ENCODE results near the gene GRM7.

Gene GRM7

GRCh38 chr3:7421065-7421464 lies 560.1 kb downstream of the GRM7 start:
- DNase-seq: no peak

- no peak for DNase-seq
These were observed 562.1 kb downstream of the GRM7 start for GRCh38 chr3:7423036-7423435.

- no peak for DNase-seq
These were observed 563.1 kb downstream of the GRM7 start for GRCh38 chr3:7423995-7424394.

GRCh38 chr3:7428206-7428718 lies 567.3 kb downstream of the GRM7 start:
- no peak for DNase-seq

- DNase-seq: no peak
These were observed 571.7 kb downstream of the GRM7 start for GRCh38 chr3:7432610-7433009.

- DNase-seq: no peak
These were observed 572.2 kb downstream of the GRM7 start for GRCh38 chr3:7433073-7433472.

GRCh38 chr3:7436542-7436941 lies 575.6 kb downstream of the GRM7 start:
- no peak for DNase-seq

- DNase-seq: no peak
These were observed 576.3 kb downstream of the GRM7 start for GRCh38 chr3:7437231-7437630.

- DNase-seq: no peak
These were observed 578.3 kb downstream of the GRM7 start for GRCh38 chr3:7439101-7439680.

- DNase-seq: no peak
These were observed 584.0 kb downstream of the GRM7 start for GRCh38 chr3:7444886-7445285.

- no peak for DNase-seq
These were observed 584.4 kb downstream of the GRM7 start for GRCh38 chr3:7445331-7445730.

- DNase-seq: no peak
These were observed 586.4 kb downstream of the GRM7 start for GRCh38 chr3:7447197-7447769.

GRCh38 chr3:7456386-7456785 lies 595.5 kb downstream of the GRM7 start:
- no peak for DNase-seq

GRCh38 chr3:7461202-7461825 lies 600.4 kb downstream of the GRM7 start:
- no peak for DNase-seq

GRCh38 chr3:7469866-7470265 lies 609.0 kb downstream of the GRM7 start:
- no peak for DNase-seq

- DNase-seq: no peak
These were observed 623.7 kb downstream of the GRM7 start for GRCh38 chr3:7484636-7485035.

- DNase-seq: no peak
These were observed 626.8 kb downstream of the GRM7 start for GRCh38 chr3:7487763-7488162.

GRCh38 chr3:7489417-7489816 lies 628.5 kb downstream of the GRM7 start:
- no peak for DNase-seq

GRCh38 chr3:7498715-7499114 lies 637.8 kb downstream of the GRM7 start:
- no peak for DNase-seq

GRCh38 chr3:7503431-7503830 lies 642.5 kb downstream of the GRM7 start:
- DNase-seq: no peak

GRCh38 chr3:7504886-7505775 lies 644.2 kb downstream of the GRM7 start:
- no peak for DNase-seq

- DNase-seq: no peak
These were observed 645.8 kb downstream of the GRM7 start for GRCh38 chr3:7506606-7507180.

- no peak for DNase-seq
These were observed 647.9 kb downstream of the GRM7 start for GRCh38 chr3:7508821-7509220.
